Activated T-cell treated with anti-CD3 and anti-CD28 coated beads, Interleukin-2, amount 50 U/mL, for 4 hours (primary cell): Measurements from ENCODE around the gene UVRAG. TPM values are rescaled to one million over a fixed set of nuclear protein-coding genes. Genes with fewer than 3 reads are reported as not detected.
"Not testable (repeated sequence)": the region's sequence is repeated elsewhere in the genome, so short reads cannot be mapped to it uniquely, and the experiment has no call there.

Source experiments
- ATAC-seq, 2 donors: fragments of 200-7000 bp; cut with Tn5 transposase; one replicate each; pipeline ENCODE4 v1.10.0; 2021
- DNase-seq: peaks from one replicate; pipeline ENCODE4 v3.0.0-alpha.2; 2020
- H3K27me3 Mint-ChIP-seq: one replicate; pipeline ENCODE4 v1.8.0; 2021; ENCODE audit warnings: low read depth, mixed read lengths
- H3K36me3 Mint-ChIP-seq: one replicate; pipeline ENCODE4 v1.8.0; 2022; ENCODE audit warnings: mixed read lengths; ENCODE audit not compliant: insufficient read depth
- H3K4me1 Mint-ChIP-seq: one replicate; pipeline ENCODE4 v1.8.0; 2021; ENCODE audit warnings: low read depth, mixed read lengths
- H3K4me3 Mint-ChIP-seq: one replicate; pipeline ENCODE4 v1.8.0; 2021; ENCODE audit warnings: mild to moderate bottlenecking, moderate library complexity, mixed read lengths
- H3K9me3 Mint-ChIP-seq: one replicate; pipeline ENCODE4 v1.8.0; 2021; ENCODE audit warnings: mixed read lengths
- total RNA-seq, 3 donors: library from RNA; stranded (reverse); gene quantifications; one replicate each; pipeline ENCODE4 v1.2.1, GENCODE V29; 2021

Gene UVRAG
- total RNA-seq, 3 donors from 2014 or later, result 14.4 to 15.8 (median 14.5) TPM

- ATAC-seq (no peak), DNase-seq (no peak)
- H3K27me3 Mint-ChIP-seq, result no peaks in the 10 kb centered on the region
- peaks cover 23% of the 10 kb centered on the region for H3K36me3 Mint-ChIP-seq
- H3K4me1 Mint-ChIP-seq, result peaks cover 22% of the 10 kb centered on the region
- no peaks in the 10 kb centered on the region for H3K9me3 Mint-ChIP-seq
- no peak overlapping the region for H3K4me3 Mint-ChIP-seq
Observed at GRCh38 chr11:75910426-75911145, 95.6 kb downstream of the UVRAG start.

GRCh38 chr11:75911459-75911858, 96.4 kb downstream of the UVRAG start:
- no peak for DNase-seq
- Mint-ChIP-seq H3K9me3 (no peaks in the 10 kb centered on the region), H3K4me3 (no peak overlapping the region), H3K36me3 (peaks cover 24% of the 10 kb centered on the region), H3K4me1 (peaks cover 22% of the 10 kb centered on the region), H3K27me3 (no peaks in the 10 kb centered on the region)
- ATAC-seq, result no peak

- H3K27me3 Mint-ChIP-seq, result no peaks in the 10 kb centered on the region
Observed at GRCh38 chr11:75913984-75914383, 99.0 kb downstream of the UVRAG start.

GRCh38 chr11:75916882-75917281, 101.9 kb downstream of the UVRAG start:
- no peak for ATAC-seq
- peaks cover 10% of the 10 kb centered on the region for H3K4me1 Mint-ChIP-seq

More at GRCh38 chr11:75913984-75914383, 99.0 kb downstream of the UVRAG start:
- H3K4me1 Mint-ChIP-seq, result peaks cover 6% of the 10 kb centered on the region
- ATAC-seq (no peak), DNase-seq (no peak)
- no peaks in the 10 kb centered on the region for H3K9me3 Mint-ChIP-seq
- peaks cover 29% of the 10 kb centered on the region for H3K36me3 Mint-ChIP-seq
- H3K4me3 Mint-ChIP-seq, result no peak overlapping the region

DNA sequence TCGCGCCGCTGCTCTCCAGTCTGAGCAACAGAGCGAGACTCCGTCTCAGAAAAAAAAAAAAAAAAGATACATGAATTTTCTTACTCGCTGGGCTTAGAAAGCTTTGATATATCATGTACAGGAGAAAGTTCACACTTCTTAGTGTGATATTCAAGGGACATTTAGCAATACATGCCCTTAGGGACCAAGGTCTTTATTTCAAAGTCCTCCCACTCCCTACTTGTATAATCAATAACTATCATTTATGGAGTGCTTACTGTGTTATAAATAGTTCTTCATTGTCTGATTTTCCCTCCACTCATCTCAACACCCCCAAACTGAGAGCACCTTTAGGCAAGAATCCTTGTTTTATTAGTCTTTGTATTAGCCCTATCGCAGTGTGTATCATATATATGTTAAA, 103.3 kb downstream of the UVRAG start:
- peaks cover 21% of the 10 kb centered on the region for H3K36me3 Mint-ChIP-seq
- no peaks in the 10 kb centered on the region for H3K9me3 Mint-ChIP-seq
- H3K4me3 Mint-ChIP-seq, result no peak overlapping the region
- H3K4me1 Mint-ChIP-seq, result peaks cover 10% of the 10 kb centered on the region
- no peak for DNase-seq
- H3K27me3 Mint-ChIP-seq, result no peaks in the 10 kb centered on the region
- ATAC-seq, result no peak

More at GRCh38 chr11:75916882-75917281, 101.9 kb downstream of the UVRAG start:
- no peak for DNase-seq
- no peaks in the 10 kb centered on the region for H3K27me3 Mint-ChIP-seq
- no peaks in the 10 kb centered on the region for H3K9me3 Mint-ChIP-seq
- peaks cover 32% of the 10 kb centered on the region for H3K36me3 Mint-ChIP-seq
- no peak overlapping the region for H3K4me3 Mint-ChIP-seq

DNA sequence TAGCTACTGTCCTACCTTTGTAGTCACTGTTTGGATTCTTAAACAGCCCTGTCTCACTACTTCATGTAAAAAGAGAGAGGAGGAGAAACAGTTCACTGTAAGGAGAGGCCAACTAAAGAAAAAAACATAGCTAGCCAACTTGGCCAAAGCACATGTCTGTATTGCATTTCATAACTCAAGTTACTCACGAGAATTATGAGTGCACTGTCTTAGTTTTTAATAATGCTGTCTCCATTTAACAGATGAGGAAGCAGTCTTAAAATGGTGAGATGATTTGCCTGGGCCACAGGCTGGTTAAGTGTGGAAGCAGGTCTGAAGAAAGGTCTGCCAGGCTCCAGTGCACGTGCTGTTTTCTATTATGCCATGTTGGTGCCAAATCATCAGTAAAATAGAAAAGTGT, 104.5 kb downstream of the UVRAG start:
- Mint-ChIP-seq H3K27me3 (no peaks in the 10 kb centered on the region), H3K4me3 (no peak overlapping the region), H3K36me3 (peaks cover 18% of the 10 kb centered on the region), H3K4me1 (peaks cover 10% of the 10 kb centered on the region), H3K9me3 (no peaks in the 10 kb centered on the region)
- ATAC-seq, result no peak
- DNase-seq, result no peak

GRCh38 chr11:75920848-75921247, 105.8 kb downstream of the UVRAG start:
- ATAC-seq (no peak), DNase-seq (no peak)
- no peak overlapping the region for H3K4me3 Mint-ChIP-seq
- H3K4me1 Mint-ChIP-seq, result peaks cover 10% of the 10 kb centered on the region
- H3K27me3 Mint-ChIP-seq, result no peaks in the 10 kb centered on the region
- H3K36me3 Mint-ChIP-seq, result peaks cover 20% of the 10 kb centered on the region
- no peaks in the 10 kb centered on the region for H3K9me3 Mint-ChIP-seq

- Mint-ChIP-seq H3K4me1 (peaks cover 10% of the 10 kb centered on the region), H3K9me3 (no peaks in the 10 kb centered on the region)
- ATAC-seq, result no peak
Observed at GRCh38 chr11:75921808-75922207, 106.8 kb downstream of the UVRAG start.

DNA sequence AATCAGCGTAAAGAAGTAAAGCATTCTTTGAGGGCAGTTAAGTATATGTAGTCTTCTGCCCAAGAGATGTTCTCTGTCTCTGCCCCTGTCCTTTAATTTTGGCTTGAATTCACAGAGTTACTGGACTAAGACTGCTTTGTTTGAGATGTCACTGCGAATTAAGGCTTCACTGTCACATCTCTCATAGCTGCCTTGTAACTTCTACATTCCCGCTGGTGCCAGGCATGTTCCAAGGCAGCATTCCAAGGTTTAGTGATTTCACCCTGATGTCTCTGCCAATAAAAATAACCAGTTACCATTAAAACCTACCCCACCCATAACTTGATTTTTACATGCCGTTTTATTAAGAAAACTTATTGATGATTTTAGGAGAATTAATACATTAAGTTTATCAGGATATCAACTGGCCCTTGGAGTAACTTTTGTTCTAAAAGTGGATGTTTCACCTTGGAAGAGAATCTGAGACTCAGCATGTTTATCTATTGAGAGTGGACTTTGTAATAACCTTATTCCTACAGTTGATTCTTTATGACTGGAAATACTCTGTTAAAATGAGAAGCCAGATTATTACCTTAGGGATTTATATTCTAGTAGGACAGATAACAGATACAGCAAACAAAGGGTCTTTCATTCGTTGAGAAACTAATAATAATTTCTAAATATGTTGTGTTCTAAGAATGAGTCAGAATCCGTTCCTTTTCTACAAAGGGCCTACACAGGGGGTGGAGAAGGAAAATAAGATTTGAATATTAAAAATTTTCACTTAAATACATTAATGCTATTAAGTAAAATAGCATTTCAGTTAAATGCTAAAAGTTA, 110.2 kb downstream of the UVRAG start:
- DNase-seq (no peak), ATAC-seq (no peak)
- no peaks in the 10 kb centered on the region for H3K27me3 Mint-ChIP-seq
- H3K4me1 Mint-ChIP-seq, result peaks cover 3% of the 10 kb centered on the region
- peaks cover 4% of the 10 kb centered on the region for H3K36me3 Mint-ChIP-seq
- H3K4me3 Mint-ChIP-seq, result no peak overlapping the region
- H3K9me3 Mint-ChIP-seq, result no peaks in the 10 kb centered on the region

More at GRCh38 chr11:75921808-75922207, 106.8 kb downstream of the UVRAG start:
- no peak for DNase-seq
- H3K36me3 Mint-ChIP-seq, result peaks cover 18% of the 10 kb centered on the region
- no peak overlapping the region for H3K4me3 Mint-ChIP-seq
- H3K27me3 Mint-ChIP-seq, result no peaks in the 10 kb centered on the region

DNA sequence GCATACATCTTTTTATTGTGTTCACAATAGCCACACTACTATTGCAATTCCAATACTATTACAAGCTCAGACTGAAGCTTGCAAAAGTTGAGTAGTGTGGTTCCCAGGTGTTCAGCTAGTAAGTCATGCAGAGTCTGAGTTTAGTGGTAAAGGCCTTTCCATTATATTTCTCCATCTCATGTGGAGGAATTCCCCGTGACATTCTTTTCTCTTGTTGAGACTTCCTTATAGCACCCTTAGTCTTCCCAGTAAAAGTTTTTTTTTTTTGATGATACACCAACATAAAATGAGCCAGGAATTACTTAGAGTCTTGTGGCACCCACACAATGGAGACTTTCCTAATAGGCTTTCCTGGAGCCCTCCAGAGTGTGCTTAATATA, 110.8 kb downstream of the UVRAG start:
- DNase-seq (no peak), ATAC-seq (no peak)
- Mint-ChIP-seq H3K27me3 (no peaks in the 10 kb centered on the region), H3K9me3 (no peaks in the 10 kb centered on the region), H3K36me3 (peaks cover 6% of the 10 kb centered on the region), H3K4me1 (peaks cover 3% of the 10 kb centered on the region), H3K4me3 (no peak overlapping the region)

DNA sequence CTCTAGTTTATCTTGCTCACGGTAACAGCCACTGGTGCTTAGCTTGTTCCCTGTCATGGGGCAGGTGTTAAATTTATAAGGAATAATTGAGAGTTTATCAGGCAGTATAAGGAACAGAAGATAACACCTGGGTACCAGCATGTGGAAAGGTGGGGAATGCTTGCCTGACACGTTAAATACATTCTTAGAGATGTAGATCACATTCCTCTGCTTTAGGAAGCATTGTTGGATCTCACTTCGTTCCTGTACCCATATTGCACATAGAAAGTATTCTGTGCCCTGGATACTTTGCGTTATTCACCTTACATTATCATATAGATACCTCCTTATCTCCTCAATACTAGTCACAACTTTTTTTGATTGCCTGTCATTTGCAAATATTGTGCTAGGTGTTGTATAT, 114.7 kb downstream of the UVRAG start:
- ATAC-seq, result no peak
- H3K27me3 Mint-ChIP-seq, result no peaks in the 10 kb centered on the region

GRCh38 chr11:75930534-75930933, 115.5 kb downstream of the UVRAG start:
- DNase-seq (no peak), ATAC-seq (no peak)
- Mint-ChIP-seq H3K4me1 (no peaks in the 10 kb centered on the region), H3K36me3 (peaks cover 13% of the 10 kb centered on the region), H3K9me3 (no peaks in the 10 kb centered on the region), H3K4me3 (no peak overlapping the region), H3K27me3 (no peaks in the 10 kb centered on the region)

More for the DNA sequence above, 114.7 kb downstream of the UVRAG start:
- H3K4me1 Mint-ChIP-seq, result no peaks in the 10 kb centered on the region
- DNase-seq, result no peak
- H3K9me3 Mint-ChIP-seq, result no peaks in the 10 kb centered on the region
- H3K4me3 Mint-ChIP-seq, result no peak overlapping the region
- H3K36me3 Mint-ChIP-seq, result peaks cover 15% of the 10 kb centered on the region

GRCh38 chr11:75931124-75931523, 116.1 kb downstream of the UVRAG start:
- ATAC-seq, result no peak
- H3K9me3 Mint-ChIP-seq, result no peaks in the 10 kb centered on the region
- no peak for DNase-seq
- H3K4me3 Mint-ChIP-seq, result no peak overlapping the region
- H3K36me3 Mint-ChIP-seq, result peaks cover 12% of the 10 kb centered on the region
- no peaks in the 10 kb centered on the region for H3K4me1 Mint-ChIP-seq
- H3K27me3 Mint-ChIP-seq, result no peaks in the 10 kb centered on the region

DNA sequence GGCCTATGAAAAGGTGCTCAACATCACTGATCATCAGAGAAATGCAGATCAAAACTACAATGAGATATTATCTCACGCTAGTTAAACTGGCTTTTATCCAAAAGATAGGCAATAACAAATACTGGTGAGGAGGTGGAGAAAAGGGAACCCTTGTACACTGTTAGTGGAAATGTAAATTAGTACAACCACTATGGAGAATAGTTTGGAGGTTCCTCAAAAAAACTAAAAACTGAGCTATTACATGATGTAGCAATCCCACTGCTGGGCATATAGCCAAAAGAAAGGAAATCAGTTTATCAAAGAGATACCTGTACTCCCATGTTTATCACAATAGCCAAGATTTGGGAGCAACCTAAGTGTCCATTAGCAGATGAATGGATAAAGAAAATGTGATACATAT, 118.7 kb downstream of the UVRAG start:
- not testable (repeated sequence) for H3K27me3 Mint-ChIP-seq, H3K4me1 Mint-ChIP-seq

GRCh38 chr11:75934851-75935250, 119.8 kb downstream of the UVRAG start:
- Mint-ChIP-seq H3K4me3 (no peak overlapping the region), H3K36me3 (peaks cover 12% of the 10 kb centered on the region), H3K4me1 (peaks cover under 1% of the 10 kb centered on the region), H3K9me3 (no peaks in the 10 kb centered on the region), H3K27me3 (no peaks in the 10 kb centered on the region)
- ATAC-seq (no peak), DNase-seq (no peak)

More for the DNA sequence above, 118.7 kb downstream of the UVRAG start:
- peaks cover 12% of the 10 kb centered on the region for H3K36me3 Mint-ChIP-seq
- not testable (repeated sequence) for H3K4me3 Mint-ChIP-seq, ATAC-seq, DNase-seq, H3K9me3 Mint-ChIP-seq
